ENCODE results near the gene KBTBD8.

The KBTBD8 gene

GRCh38 chr3:66998113-66998903 is at the start of gene KBTBD8:
TSS of gene KBTBD8 (plus strand) at chr3:66998307. CDS start at chr3:66998356, 49 bp downstream.
- DNase-seq = peak; percentile 99

GRCh38 chr3:66948838-66949237 is 49.3 kb upstream of the KBTBD8 start:
- DNase-seq = no peak

GRCh38 chr3:66949898-66950297 is 48.2 kb upstream of the KBTBD8 start:
- DNase-seq = no peak

GRCh38 chr3:66952357-66952756 is 45.8 kb upstream of the KBTBD8 start:
- no peak for DNase-seq

- DNase-seq = no peak
These were observed 44.1 kb upstream of the KBTBD8 start for GRCh38 chr3:66953934-66954445.

GRCh38 chr3:66956742-66957141 is 41.4 kb upstream of the KBTBD8 start:
- no peak for DNase-seq

- DNase-seq = no peak
These were observed 40.7 kb upstream of the KBTBD8 start for GRCh38 chr3:66957367-66957766.

GRCh38 chr3:66958067-66958466 is 40.0 kb upstream of the KBTBD8 start:
- DNase-seq = no peak

GRCh38 chr3:66962664-66963063 is 35.4 kb upstream of the KBTBD8 start:
- DNase-seq = no peak

- DNase-seq = no peak
These were observed 26.9 kb upstream of the KBTBD8 start for GRCh38 chr3:66971245-66971644.

GRCh38 chr3:66971891-66972551 is 26.1 kb upstream of the KBTBD8 start:
- DNase-seq = peak; percentile 82

GRCh38 chr3:66980791-66981190 is 17.3 kb upstream of the KBTBD8 start:
- DNase-seq = no peak

- no peak for DNase-seq
These were observed 15.0 kb upstream of the KBTBD8 start for GRCh38 chr3:66983101-66983500.

GRCh38 chr3:66985336-66985920 is 12.7 kb upstream of the KBTBD8 start:
- no peak for DNase-seq

GRCh38 chr3:66986406-66986805 is 11.7 kb upstream of the KBTBD8 start:
- no peak for DNase-seq

- DNase-seq = no peak
These were observed 8.9 kb upstream of the KBTBD8 start for GRCh38 chr3:66989241-66989640.

- DNase-seq = no peak
These were observed 8.0 kb upstream of the KBTBD8 start for GRCh38 chr3:66989860-66990696.

- no peak for DNase-seq
These were observed 6.6 kb upstream of the KBTBD8 start for GRCh38 chr3:66991459-66991858.

- no peak for DNase-seq
These were observed 5.0 kb upstream of the KBTBD8 start for GRCh38 chr3:66993082-66993481.

GRCh38 chr3:66994588-66994987 is 3.5 kb upstream of the KBTBD8 start:
- DNase-seq = no peak

GRCh38 chr3:66996696-66997095 is 1.4 kb upstream of the KBTBD8 start:
- no peak for DNase-seq

- peak; percentile 64 for DNase-seq
These were observed 471 bp upstream of the KBTBD8 start for GRCh38 chr3:66997560-66998112.

GRCh38 chr3:66998904-66999235 is 763 bp downstream of the KBTBD8 start:
- DNase-seq = no peak

Data from activated effector memory CD4-positive, alpha-beta T cell treated with anti-CD3 and anti-CD28 coated beads, Interleukin-2, amount 50 U/mL, for 16 hours (primary cell).